Smooth muscle cell (in vitro differentiated cells): ENCODE results near the gene C1orf210. TPM values are rescaled to one million over a fixed set of nuclear protein-coding genes. Genes with fewer than 3 reads are reported as not detected.
A peak's percentile ranks its signal among the peaks of the same experiment; 100 is the strongest.

ENCODE experiments used
- DNase-seq: peaks from one replicate; lab custom pipeline; 2025; ENCODE audit not compliant: unreplicated experiment; lab: John Stamatoyannopoulos, UW
- H2AFZ ChIP-seq: fragments of 200-600 bp; sonication (generic); 2 replicates; pipeline ENCODE4 v1.6.0; 2016; ENCODE audit warnings: antibody characterized with exemption, low read depth, mild to moderate bottlenecking
- H3F3A ChIP-seq: fragments of 200-600 bp; sonication (generic); 2 replicates; pipeline ENCODE4 v1.6.0; 2017; ENCODE audit warnings: antibody characterized with exemption, low read depth
- H3K27ac ChIP-seq: fragments of 200-600 bp; sonication (generic); 2 replicates; pipeline ENCODE4 v1.5.1; 2016; ENCODE audit warnings: low read depth, mild to moderate bottlenecking
- H3K27me3 ChIP-seq: fragments of 200-600 bp; sonication (generic); 2 replicates; pipeline ENCODE4 v1.6.1; 2016; ENCODE audit warnings: low read depth, mild to moderate bottlenecking
- H3K36me3 ChIP-seq: fragments of 200-600 bp; sonication (generic); 2 replicates; pipeline ENCODE4 v1.5.1; 2016; ENCODE audit warnings: low read depth
- H3K4me1 ChIP-seq: fragments of 200-600 bp; sonication (generic); 2 replicates; pipeline ENCODE4 v1.5.1; 2016; ENCODE audit warnings: low read depth
- H3K4me2 ChIP-seq: fragments of 200-600 bp; sonication (generic); 2 replicates; pipeline ENCODE4 v1.6.0; 2016; ENCODE audit warnings: mild to moderate bottlenecking
- H3K4me3 ChIP-seq: fragments of 200-600 bp; sonication (generic); 2 replicates; pipeline ENCODE4 v1.5.1; 2016; ENCODE audit warnings: mild to moderate bottlenecking
- H3K79me2 ChIP-seq: fragments of 200-600 bp; sonication (generic); 2 replicates; pipeline ENCODE4 v1.6.0; 2016; ENCODE audit warnings: low read depth, mild to moderate bottlenecking
- H3K9ac ChIP-seq: fragments of 200-600 bp; sonication (generic); 2 replicates; pipeline ENCODE4 v1.6.0; 2016; ENCODE audit warnings: low read depth
- H3K9me3 ChIP-seq: fragments of 200-600 bp; sonication (generic); replicated peaks from 2 replicates; pipeline ENCODE4 v1.5.1; 2016; ENCODE audit warnings: low read depth
- H4K20me1 ChIP-seq: fragments of 200-600 bp; sonication (generic); 2 replicates; pipeline ENCODE4 v1.6.0; 2016; ENCODE audit warnings: low read depth
- CTCF ChIP-seq: fragments of 200-600 bp; sonication (generic); IDR thresholded peaks from 2 replicates; pipeline ENCODE4 v1.5.1; 2017; ENCODE audit warnings: borderline replicate concordance, mild to moderate bottlenecking, antibody characterized with exemption; ENCODE audit not compliant: insufficient read depth, poor library complexity, severe bottlenecking
- WGBS: methylation state at CpG from one replicate; pipeline ENCODE4 v1.1.7; 2016; ENCODE audit warnings: low lambda C conversion rate; 5-methylcytosine and 5-hydroxymethylcytosine counted together
- polyA plus RNA-seq: library from polyadenylated mRNA; unstranded; fragments of >200 nt; fragmentation: Nextera tagmentation; extraction: Ambion mirVana; gene quantifications from 2 replicates; pipeline ENCODE4 v1.2.1, GENCODE V29; 2016
- total RNA-seq: library from RNA; depleted of rRNA; stranded (reverse); fragments of >200 nt; gene quantifications from 2 replicates; pipeline ENCODE4 v1.2.3, GENCODE V29; 2014

The C1orf210 gene
- total and polyA plus RNA-seq, 2 experiments from 2014 or later = 0.72 to 1.2 TPM

GRCh38 chr1:43241413-43241836 lies 44.0 kb downstream of the C1orf210 start:
- Histone ChIP-seq H3K27ac (no peak overlapping the region), H2AFZ (no peak overlapping the region), H3K27me3 (no peaks in the 10 kb centered on the region), H3K4me2 (no peak overlapping the region), H3K4me3 (no peak overlapping the region), H3K4me1 (no peaks in the 10 kb centered on the region), H4K20me1 (no peaks in the 10 kb centered on the region), H3K9ac (no peak overlapping the region), H3F3A (no peaks in the 10 kb centered on the region), H3K79me2 (no peaks in the 10 kb centered on the region), H3K36me3 (no peaks in the 10 kb centered on the region), H3K9me3 (no peaks in the 10 kb centered on the region)
- WGBS = 67% methylated on average over 6 of the region's 6 CpGs
- TF ChIP-seq CTCF = no peak
- DNase-seq = no peak

- Histone ChIP-seq H3K9ac (no peak overlapping the region), H3K36me3 (no peaks in the 10 kb centered on the region), H3K27ac (no peak overlapping the region), H2AFZ (no peak overlapping the region), H4K20me1 (no peaks in the 10 kb centered on the region), H3K79me2 (no peaks in the 10 kb centered on the region), H3K4me1 (no peaks in the 10 kb centered on the region), H3K4me3 (no peak overlapping the region), H3K4me2 (no peak overlapping the region), H3K9me3 (no peaks in the 10 kb centered on the region), H3F3A (no peaks in the 10 kb centered on the region), H3K27me3 (no peaks in the 10 kb centered on the region)
- no peak for DNase-seq
- no peak for TF ChIP-seq CTCF
- 90% methylated on average over 3 of the region's 3 CpGs for WGBS
Measured at GRCh38 chr1:43239484-43239883, 45.9 kb downstream of the C1orf210 start.

GRCh38 chr1:43238991-43239469 lies 46.4 kb downstream of the C1orf210 start:
- DNase-seq = no peak
- H3K79me2 ChIP-seq = no peaks in the 10 kb centered on the region
- H2AFZ ChIP-seq = no peak overlapping the region
- H3K27ac ChIP-seq = no peak overlapping the region
- H3K4me3 ChIP-seq = no peak overlapping the region
- WGBS = 94% methylated on average over 3 of the region's 3 CpGs
- no peaks in the 10 kb centered on the region for H3K27me3 ChIP-seq
- TF ChIP-seq CTCF = no peak
- H3K36me3 ChIP-seq = no peaks in the 10 kb centered on the region
- no peak overlapping the region for H3K4me2 ChIP-seq
- no peak overlapping the region for H3K9ac ChIP-seq
- no peaks in the 10 kb centered on the region for H3K4me1 ChIP-seq
- H3K9me3 ChIP-seq = no peaks in the 10 kb centered on the region
- no peaks in the 10 kb centered on the region for H3F3A ChIP-seq
- no peaks in the 10 kb centered on the region for H4K20me1 ChIP-seq

- DNase-seq = no peak
- TF ChIP-seq CTCF = peak; percentile 57
- Histone ChIP-seq H2AFZ (no peak overlapping the region), H3K27ac (no peak overlapping the region), H3F3A (no peaks in the 10 kb centered on the region), H3K27me3 (no peaks in the 10 kb centered on the region), H3K4me2 (no peak overlapping the region), H3K9me3 (no peaks in the 10 kb centered on the region), H3K9ac (no peak overlapping the region), H3K36me3 (no peaks in the 10 kb centered on the region), H3K4me1 (no peaks in the 10 kb centered on the region), H3K79me2 (no peaks in the 10 kb centered on the region), H3K4me3 (no peak overlapping the region), H4K20me1 (no peaks in the 10 kb centered on the region)
- 3% methylated on average over 5 of the region's 5 CpGs for WGBS
Measured at GRCh38 chr1:43238085-43238484, 47.3 kb downstream of the C1orf210 start.
